Large intestine (tissue), 3 donors: ENCODE data around the gene PROX1. TPM values are rescaled to one million over a fixed set of nuclear protein-coding genes. Genes with fewer than 3 reads are reported as not detected.

Source experiments
- DNase-seq, 2 donors: peaks; one replicate each; pipeline versions ENCODE4 v3.0.0 to v3.0.0-alpha.2; 2013
- H3K27ac ChIP-seq: one replicate; pipeline ENCODE4 v1.5.1; 2013; ENCODE audit warnings: low read length
- H3K27me3 ChIP-seq: 2 replicates; pipeline ENCODE4 v1.6.1; 2013; ENCODE audit warnings: low read length; ENCODE audit not compliant: control insufficient read depth, insufficient read depth
- H3K36me3 ChIP-seq: 2 replicates; pipeline ENCODE4 v1.6.1; 2013; ENCODE audit warnings: low read length; ENCODE audit not compliant: control insufficient read depth, insufficient read depth
- H3K4me1 ChIP-seq: one replicate; pipeline ENCODE4 v1.6.1; 2013; ENCODE audit warnings: low read length; ENCODE audit not compliant: control insufficient read depth, insufficient read depth
- H3K4me3 ChIP-seq: one replicate; pipeline ENCODE4 v1.5.1; 2013; ENCODE audit warnings: low read length
- H3K9me3 ChIP-seq: one replicate; pipeline ENCODE4 v1.6.1; 2013; ENCODE audit warnings: mild to moderate bottlenecking, low read depth, low read length, moderate library complexity; ENCODE audit not compliant: control insufficient read depth
- WGBS: methylation state at CpG from one replicate; pipeline ENCODE4 v1.1.5; 2013; ENCODE audit warnings: low lambda C conversion rate; ENCODE audit not compliant: insufficient coverage; 5-methylcytosine and 5-hydroxymethylcytosine counted together
- polyA plus RNA-seq: library from polyadenylated mRNA; unstranded; fragments of 120-200 nt; gene quantifications from one replicate; pipeline ENCODE4 v1.2.1, GENCODE V29; 2013

The PROX1 gene
- polyA plus RNA-seq, 1 donor, result 7.8 TPM

GRCh38 chr1:213960963-213961362 is 26.8 kb upstream of the PROX1 start:
- no peak for DNase-seq
- Histone ChIP-seq H3K36me3 (no peaks in the 10 kb centered on the region), H3K27me3 (peaks cover 2% of the 10 kb centered on the region), H3K4me1 (no peaks in the 10 kb centered on the region), H3K4me3 (no peak overlapping the region), H3K9me3 (peaks cover 4% of the 10 kb centered on the region), H3K27ac (no peak overlapping the region)
- WGBS, result no CpG with 5 or more reads among the region's 2 CpGs

GRCh38 chr1:213962508-213962907 is 25.3 kb upstream of the PROX1 start:
- 89% methylated on average over 1 of the region's 1 CpG for WGBS
- peaks cover 4% of the 10 kb centered on the region for H3K9me3 ChIP-seq
- DNase-seq, result no peak

GRCh38 chr1:213966122-213966521 is 21.7 kb upstream of the PROX1 start:
- H3K9me3 ChIP-seq, result peaks cover 4% of the 10 kb centered on the region
- peaks cover 4% of the 10 kb centered on the region for H3K27me3 ChIP-seq
- no peaks in the 10 kb centered on the region for H3K4me1 ChIP-seq
- H3K4me3 ChIP-seq, result no peak overlapping the region
- no peaks in the 10 kb centered on the region for H3K36me3 ChIP-seq
- WGBS, result no CpG with 5 or more reads among the region's 5 CpGs
- no peak overlapping the region for H3K27ac ChIP-seq
- no peak for DNase-seq

More at GRCh38 chr1:213962508-213962907, 25.3 kb upstream of the PROX1 start:
- Histone ChIP-seq H3K4me1 (no peaks in the 10 kb centered on the region), H3K27ac (no peak overlapping the region), H3K4me3 (no peak overlapping the region), H3K27me3 (peaks cover 2% of the 10 kb centered on the region), H3K36me3 (no peaks in the 10 kb centered on the region)

DNA sequence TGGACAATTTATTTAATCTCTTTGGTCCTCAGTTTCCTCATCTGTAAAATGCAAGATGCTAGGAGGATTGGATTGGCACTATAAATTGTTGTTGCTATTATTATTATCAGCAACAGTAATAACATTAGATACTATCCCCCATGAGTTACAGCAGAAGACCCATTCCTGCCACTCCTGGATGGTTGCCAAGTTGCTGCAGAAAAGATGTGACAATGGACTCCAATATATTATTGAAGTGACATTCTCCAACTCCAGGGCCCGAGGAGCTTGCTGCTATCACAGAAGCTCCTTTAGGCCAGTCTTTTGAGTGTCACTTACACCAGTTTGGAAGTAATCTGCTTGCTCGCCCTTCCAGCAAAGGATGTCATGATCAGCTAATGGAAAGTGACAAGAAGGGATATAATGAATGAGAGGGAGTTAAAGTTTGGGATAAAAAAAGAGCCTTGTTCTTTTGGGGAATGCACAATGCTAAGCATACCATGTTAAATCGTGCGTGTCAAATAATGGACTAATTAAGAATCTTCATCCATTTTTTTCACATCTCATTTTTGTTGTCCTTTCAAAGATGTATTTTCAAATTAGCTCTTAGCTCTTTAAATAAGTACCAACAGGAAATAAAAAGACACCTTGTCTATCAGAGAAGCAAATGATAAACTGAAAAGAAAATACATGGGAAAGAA is 19.5 kb upstream of the PROX1 start:
- Histone ChIP-seq H3K27ac (no peak overlapping the region), H3K36me3 (no peaks in the 10 kb centered on the region), H3K27me3 (peaks cover 4% of the 10 kb centered on the region), H3K9me3 (no peaks in the 10 kb centered on the region), H3K4me3 (no peak overlapping the region), H3K4me1 (no peaks in the 10 kb centered on the region)
- WGBS, result 83% methylated on average over 1 of the region's 4 CpGs
- no peak for DNase-seq

DNA sequence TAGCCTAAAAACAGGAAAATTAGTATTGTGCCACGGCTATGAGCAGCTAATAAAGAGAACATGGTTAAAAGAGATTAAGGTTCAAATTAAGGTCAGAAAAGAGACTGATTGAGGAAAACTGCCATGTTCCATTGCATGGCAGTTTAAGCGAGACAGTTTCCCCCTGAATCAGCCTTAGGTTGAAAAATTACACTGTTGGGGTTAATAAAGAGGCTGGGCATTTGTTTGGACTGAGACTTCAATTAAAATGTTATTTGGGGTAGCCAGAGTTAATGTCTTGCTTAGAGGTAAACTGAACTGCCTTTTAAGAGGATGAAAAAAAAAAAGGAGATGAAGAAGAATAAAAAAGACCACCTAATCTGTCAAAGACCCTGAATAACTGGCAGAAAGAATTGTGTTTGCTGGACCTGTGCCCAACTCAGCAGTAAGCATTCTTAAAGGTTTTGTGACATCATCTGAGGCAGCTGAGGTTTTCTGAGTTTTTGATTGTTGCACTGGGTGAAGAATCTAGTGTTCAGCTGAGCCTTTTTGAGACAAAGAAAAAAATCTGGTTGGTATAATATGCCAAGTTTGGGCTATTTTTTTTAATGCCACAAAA is 17.7 kb upstream of the PROX1 start:
- WGBS, result 81% methylated on average over 2 of the region's 2 CpGs
- Histone ChIP-seq H3K36me3 (no peaks in the 10 kb centered on the region), H3K4me1 (no peaks in the 10 kb centered on the region), H3K4me3 (no peak overlapping the region), H3K9me3 (no peaks in the 10 kb centered on the region), H3K27ac (no peak overlapping the region), H3K27me3 (peaks cover 4% of the 10 kb centered on the region)
- DNase-seq, result no peak

DNA sequence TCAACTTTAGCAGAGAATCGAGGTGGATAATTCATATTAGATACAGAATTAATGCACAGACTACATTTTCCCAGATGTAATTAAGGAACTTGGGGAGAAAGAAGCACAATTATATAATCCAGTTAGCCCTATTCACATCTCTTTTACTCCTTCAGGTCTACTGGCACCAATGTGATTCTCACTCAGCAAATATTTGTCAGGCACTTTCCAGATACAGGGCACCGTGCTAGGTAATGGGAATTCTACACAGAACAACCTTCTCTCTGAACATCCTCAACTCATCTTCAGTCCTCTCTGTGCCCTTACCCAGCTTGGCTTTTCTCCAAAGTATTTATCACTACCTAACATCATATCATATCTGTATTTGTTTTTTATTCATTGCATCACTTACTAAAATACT is 15.6 kb upstream of the PROX1 start:
- Histone ChIP-seq H3K4me3 (no peak overlapping the region), H3K27me3 (peaks cover 6% of the 10 kb centered on the region), H3K27ac (no peak overlapping the region), H3K9me3 (no peaks in the 10 kb centered on the region), H3K4me1 (peaks cover 2% of the 10 kb centered on the region), H3K36me3 (no peaks in the 10 kb centered on the region)
- DNase-seq, result no peak
- 100% methylated on average over 1 of the region's 2 CpGs for WGBS

DNA sequence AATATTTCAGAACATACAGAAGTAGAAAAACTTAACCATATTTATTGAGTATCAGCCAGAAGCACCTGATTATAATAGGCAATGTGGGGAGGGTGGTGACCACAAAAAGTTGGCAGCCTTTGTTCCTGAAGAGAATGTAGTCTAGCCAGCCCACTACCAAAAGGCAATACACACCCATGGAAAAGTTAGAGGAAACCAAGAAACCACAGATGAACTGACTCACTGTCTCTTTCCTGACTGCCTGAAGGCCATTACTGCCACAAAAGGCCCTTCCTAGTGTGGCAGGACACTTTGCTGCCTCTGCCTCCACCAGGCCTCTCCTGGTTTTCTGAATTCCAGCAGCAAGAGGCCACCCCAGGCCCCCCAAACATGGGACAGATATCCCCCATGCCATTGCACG is 14.6 kb upstream of the PROX1 start:
- Histone ChIP-seq H3K36me3 (no peaks in the 10 kb centered on the region), H3K4me1 (peaks cover 2% of the 10 kb centered on the region), H3K4me3 (no peak overlapping the region), H3K27me3 (peaks cover 14% of the 10 kb centered on the region), H3K27ac (no peak overlapping the region), H3K9me3 (no peaks in the 10 kb centered on the region)
- WGBS, result no CpG with 5 or more reads among the region's 1 CpG
- no peak for DNase-seq

DNA sequence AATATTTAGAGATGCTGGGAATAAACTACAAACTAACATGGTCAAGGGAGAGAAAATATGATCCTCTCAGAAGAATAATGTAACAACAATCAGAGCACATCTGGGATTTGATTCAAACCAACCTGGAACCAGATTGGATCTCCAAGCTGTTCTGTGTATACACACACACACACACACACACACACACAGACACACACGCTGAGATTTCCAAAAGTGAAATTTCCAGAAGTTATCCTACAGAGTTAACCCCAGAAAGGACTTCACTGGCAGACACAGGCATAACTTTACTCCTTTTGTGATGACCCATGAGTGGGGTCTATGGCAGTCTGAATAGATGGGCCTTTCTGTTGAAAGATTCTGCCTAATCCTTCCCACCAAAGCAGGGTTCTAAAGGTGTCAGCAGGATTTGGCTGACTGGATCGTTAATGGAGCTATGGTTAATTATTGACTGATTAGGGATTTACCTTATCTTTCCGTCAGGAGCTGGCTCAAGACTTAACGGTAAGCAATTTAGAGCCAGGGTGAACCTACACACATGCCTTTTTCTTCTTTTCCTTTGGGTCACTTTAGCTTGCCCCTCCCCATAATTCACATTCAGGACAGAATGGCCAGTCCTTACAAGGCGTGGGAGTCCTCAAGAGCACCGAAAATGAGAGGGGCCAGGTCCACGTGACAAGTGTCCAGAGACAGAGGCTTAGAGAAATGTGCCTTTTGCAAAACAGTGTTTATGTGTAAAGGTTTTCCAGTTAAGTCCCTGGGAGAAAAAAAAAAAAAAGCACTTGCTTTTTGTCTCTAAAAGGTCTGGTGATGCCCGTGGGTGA is 10.9 kb upstream of the PROX1 start:
- Histone ChIP-seq H3K27ac (no peak overlapping the region), H3K27me3 (peaks cover 43% of the 10 kb centered on the region)

DNA sequence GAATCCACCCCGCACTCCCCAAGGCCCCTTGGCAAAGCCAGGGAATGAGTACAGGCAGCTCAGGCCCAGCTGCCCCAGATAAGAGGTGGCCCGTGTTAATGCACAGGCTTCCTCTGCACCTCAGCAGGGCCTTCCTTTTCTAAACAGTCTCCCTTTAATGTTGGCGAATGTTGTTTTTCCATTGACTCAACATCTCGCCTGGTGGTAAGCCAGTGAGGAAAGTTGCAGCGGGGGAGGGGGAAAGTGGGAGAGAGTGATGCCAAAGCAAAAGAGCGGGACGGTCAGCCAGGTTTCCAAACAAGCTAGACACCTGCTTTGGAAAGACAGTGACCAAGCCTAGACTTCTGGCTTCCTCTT is 10.3 kb upstream of the PROX1 start:
- no peaks in the 10 kb centered on the region for H3K36me3 ChIP-seq
- DNase-seq, result no peak
- peaks cover 5% of the 10 kb centered on the region for H3K4me1 ChIP-seq
- peaks cover 4% of the 10 kb centered on the region for H3K9me3 ChIP-seq
- WGBS, result no CpG with 5 or more reads among the region's 7 CpGs
- H3K27me3 ChIP-seq, result peaks cover 49% of the 10 kb centered on the region
- no peak overlapping the region for H3K4me3 ChIP-seq
- H3K27ac ChIP-seq, result no peak overlapping the region

More for the DNA sequence above, 10.9 kb upstream of the PROX1 start:
- Histone ChIP-seq H3K9me3 (peaks cover 4% of the 10 kb centered on the region), H3K36me3 (no peaks in the 10 kb centered on the region), H3K4me3 (no peak overlapping the region), H3K4me1 (peaks cover 5% of the 10 kb centered on the region)
- DNase-seq, result peak in 1 of 2 donors; percentile 46
- 29% methylated on average over 2 of the region's 8 CpGs for WGBS

- no peaks in the 10 kb centered on the region for H3K36me3 ChIP-seq
- H3K9me3 ChIP-seq, result peaks cover 4% of the 10 kb centered on the region
- 75% methylated on average over 1 of the region's 3 CpGs for WGBS
- no peak overlapping the region for H3K27ac ChIP-seq
- no peak overlapping the region for H3K4me3 ChIP-seq
- H3K4me1 ChIP-seq, result peaks cover 5% of the 10 kb centered on the region
- no peak for DNase-seq
- H3K27me3 ChIP-seq, result peaks cover 54% of the 10 kb centered on the region
Measured at GRCh38 chr1:213977909-213978308, 9.9 kb upstream of the PROX1 start.
